SU-DHL-6 (cell line): ENCODE results near the gene TMEM154.

Experiments
- H2AFZ ChIP-seq: fragments of 200-600 bp; sonication (generic); 2 replicates; pipeline ENCODE4 v1.6.1; 2014; ENCODE audit warnings: low read depth, mild to moderate bottlenecking, moderate library complexity, mixed read lengths, antibody characterized with exemption, low read length; ENCODE audit not compliant: severe bottlenecking
- H3F3A ChIP-seq: fragments of 200-600 bp; shearing (Covaris generic); 2 replicates; pipeline ENCODE4 v1.6.0; 2016; ENCODE audit warnings: antibody characterized with exemption, mild to moderate bottlenecking; ENCODE audit not compliant: insufficient read depth
- H3K27ac ChIP-seq: fragments of 200-600 bp; sonication (generic); 2 replicates; pipeline ENCODE4 v1.5.1; 2016; ENCODE audit warnings: low read depth, mild to moderate bottlenecking, low read length, moderate library complexity, mixed read lengths
- H3K27me3 ChIP-seq: fragments of 200-600 bp; sonication (generic), shearing (Covaris generic); 2 replicates; pipeline ENCODE4 v1.6.0; 2014; ENCODE audit warnings: mild to moderate bottlenecking, low read length
- H3K36me3 ChIP-seq: fragments of 200-600 bp; sonication (generic); 2 replicates; pipeline ENCODE4 v1.6.1; 2014; ENCODE audit warnings: mild to moderate bottlenecking, low read length, mixed read lengths
- H3K4me2 ChIP-seq: fragments of 300-600, 200-600 bp; shearing (Covaris generic), sonication (generic); 2 replicates; pipeline ENCODE4 v1.6.0; 2014; ENCODE audit warnings: low read length, low read depth, mild to moderate bottlenecking; ENCODE audit not compliant: poor library complexity, severe bottlenecking
- H3K4me3 ChIP-seq: fragments of 200-600 bp; sonication (generic); 2 replicates; pipeline ENCODE4 v1.5.1; 2014; ENCODE audit warnings: antibody characterized with exemption, low read length, mild to moderate bottlenecking, mixed read lengths; ENCODE audit not compliant: insufficient read depth, poor library complexity, severe bottlenecking
- H3K79me2 ChIP-seq: fragments of 200-600 bp; sonication (generic); 2 replicates; pipeline ENCODE4 v1.6.1; 2014; ENCODE audit warnings: mild to moderate bottlenecking, low read length, moderate library complexity; ENCODE audit not compliant: insufficient read depth
- H3K9ac ChIP-seq: fragments of 200-600 bp; sonication (generic); 2 replicates; pipeline ENCODE4 v1.7.0; 2014; ENCODE audit warnings: mild to moderate bottlenecking, low read length
- H3K9me2 ChIP-seq: fragments of 200-600 bp; sonication (generic); replicated peaks from 2 replicates; pipeline ENCODE4 v1.6.1; 2014; ENCODE audit warnings: low read length; ENCODE audit not compliant: insufficient read depth
- H3K9me3 ChIP-seq: fragments of 200-600 bp; sonication (generic); 2 replicates; pipeline ENCODE4 v1.6.1; 2014; ENCODE audit warnings: low read length, mixed read lengths; ENCODE audit not compliant: insufficient read depth
- H4K20me1 ChIP-seq: fragments of 200-600 bp; sonication (generic); 2 replicates; pipeline ENCODE4 v1.6.1; 2014; ENCODE audit warnings: low read depth, mild to moderate bottlenecking, antibody characterized with exemption, low read length, moderate library complexity, mixed read lengths
- EZH2phosphoT487 ChIP-seq: fragments of 200-600 bp; sonication (generic), shearing (Covaris generic); conservative IDR thresholded peaks from 2 replicates; pipeline ENCODE4 v1.6.1; 2018; ENCODE audit warnings: mild to moderate bottlenecking, antibody characterized with exemption, low read length, moderate library complexity, mixed read lengths
- TF ChIP-seq, protein P1 (sequence below): fragments of 200-600 bp; sonication (generic); IDR thresholded peaks from one replicate; pipeline ENCODE4 v1.5.1; 2017; ENCODE audit warnings: antibody characterized with exemption, mild to moderate bottlenecking, low read length, moderate library complexity; ENCODE audit not compliant: insufficient read depth, poor library complexity, severe bottlenecking

Gene TMEM154

DNA sequence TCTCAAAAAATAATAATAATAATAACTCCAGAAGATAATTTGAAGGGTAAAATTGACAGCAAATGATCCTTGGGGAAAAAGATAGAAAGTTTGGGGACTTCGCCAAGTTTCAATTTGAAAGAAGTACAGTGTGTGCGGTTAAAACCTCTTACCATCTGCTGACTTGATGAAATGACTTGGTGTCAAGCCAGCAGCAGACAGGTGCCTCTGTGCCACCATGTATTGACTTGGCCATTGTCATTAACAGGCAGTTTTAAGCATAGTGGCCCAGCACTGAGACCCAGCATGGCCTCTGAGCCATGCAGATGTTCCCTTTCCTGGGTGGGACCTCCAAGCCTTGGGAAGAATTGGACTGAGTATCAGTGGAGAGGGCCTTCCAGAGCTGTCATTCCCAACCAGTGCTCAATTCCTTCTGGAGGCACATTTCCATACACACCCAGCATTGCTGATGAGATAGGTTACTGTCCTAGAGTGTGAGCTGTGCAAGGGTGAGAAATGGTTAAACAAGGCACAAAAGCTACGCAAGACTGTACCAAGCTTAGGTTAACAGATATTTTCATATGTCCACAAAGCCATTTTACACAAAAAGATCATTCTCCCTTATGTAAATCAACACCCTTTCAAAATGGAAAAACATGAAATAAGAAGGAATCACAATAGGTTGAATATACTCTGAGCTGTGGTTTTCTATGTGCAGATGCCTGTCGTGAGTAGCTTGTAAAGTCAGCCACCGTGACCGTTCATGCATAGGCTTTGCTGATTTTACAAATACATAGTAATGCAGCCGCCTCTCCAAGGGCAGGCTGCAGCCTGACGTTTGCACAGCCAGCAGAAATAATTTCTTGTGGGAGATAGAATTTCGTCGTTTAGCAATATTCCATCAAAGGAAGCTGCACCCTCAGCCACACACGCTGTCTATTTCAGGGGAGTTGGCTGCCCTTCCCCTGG, 84.5 kb downstream of the TMEM154 start:
- H3K27ac ChIP-seq, result no peak overlapping the region
- H3K36me3 ChIP-seq, result no peaks in the 10 kb centered on the region
- no peaks in the 10 kb centered on the region for H3K79me2 ChIP-seq
- no peak overlapping the region for H3K4me3 ChIP-seq
- H3K27me3 ChIP-seq, result no peaks in the 10 kb centered on the region
- no peaks in the 10 kb centered on the region for H3K9me3 ChIP-seq
- no peaks in the 10 kb centered on the region for H3F3A ChIP-seq
- no peak overlapping the region for H2AFZ ChIP-seq
- H4K20me1 ChIP-seq, result no peaks in the 10 kb centered on the region
- peak overlapping the region; percentile 23 for H3K4me2 ChIP-seq
- TF ChIP-seq, protein P1, sequence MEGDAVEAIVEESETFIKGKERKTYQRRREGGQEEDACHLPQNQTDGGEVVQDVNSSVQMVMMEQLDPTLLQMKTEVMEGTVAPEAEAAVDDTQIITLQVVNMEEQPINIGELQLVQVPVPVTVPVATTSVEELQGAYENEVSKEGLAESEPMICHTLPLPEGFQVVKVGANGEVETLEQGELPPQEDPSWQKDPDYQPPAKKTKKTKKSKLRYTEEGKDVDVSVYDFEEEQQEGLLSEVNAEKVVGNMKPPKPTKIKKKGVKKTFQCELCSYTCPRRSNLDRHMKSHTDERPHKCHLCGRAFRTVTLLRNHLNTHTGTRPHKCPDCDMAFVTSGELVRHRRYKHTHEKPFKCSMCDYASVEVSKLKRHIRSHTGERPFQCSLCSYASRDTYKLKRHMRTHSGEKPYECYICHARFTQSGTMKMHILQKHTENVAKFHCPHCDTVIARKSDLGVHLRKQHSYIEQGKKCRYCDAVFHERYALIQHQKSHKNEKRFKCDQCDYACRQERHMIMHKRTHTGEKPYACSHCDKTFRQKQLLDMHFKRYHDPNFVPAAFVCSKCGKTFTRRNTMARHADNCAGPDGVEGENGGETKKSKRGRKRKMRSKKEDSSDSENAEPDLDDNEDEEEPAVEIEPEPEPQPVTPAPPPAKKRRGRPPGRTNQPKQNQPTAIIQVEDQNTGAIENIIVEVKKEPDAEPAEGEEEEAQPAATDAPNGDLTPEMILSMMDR, result no peak
- TF ChIP-seq EZH2phosphoT487, result no peak
- no peaks in the 10 kb centered on the region for H3K9me2 ChIP-seq
- H3K9ac ChIP-seq, result peak overlapping the region; percentile 4; the same call in 1 of the 2 replicates

DNA sequence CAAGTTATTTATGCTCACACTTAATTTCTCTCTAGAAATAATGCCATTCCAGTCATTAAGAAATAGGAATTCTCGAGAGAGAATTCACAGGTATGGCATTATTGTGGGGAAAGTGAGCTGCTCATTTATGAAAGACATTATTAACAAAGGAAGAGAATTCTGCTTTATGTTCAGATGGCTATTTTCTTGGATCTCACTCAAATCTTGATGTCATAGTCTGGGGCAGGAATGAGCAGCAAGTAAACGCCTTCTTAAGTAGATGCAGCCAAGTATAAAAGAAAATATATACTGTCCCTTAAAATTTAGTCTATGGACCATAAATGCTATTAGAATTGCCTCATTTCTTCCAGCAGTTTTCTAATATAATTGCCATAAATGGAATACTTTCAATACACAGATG, 85.7 kb downstream of the TMEM154 start:
- Histone ChIP-seq H3K9me2 (no peaks in the 10 kb centered on the region), H2AFZ (no peak overlapping the region), H3K27ac (no peak overlapping the region), H3K4me2 (no peak overlapping the region), H3F3A (no peaks in the 10 kb centered on the region), H3K36me3 (no peaks in the 10 kb centered on the region), H3K9me3 (no peaks in the 10 kb centered on the region), H3K4me3 (no peak overlapping the region), H3K9ac (no peak overlapping the region), H3K79me2 (no peaks in the 10 kb centered on the region), H4K20me1 (no peaks in the 10 kb centered on the region), H3K27me3 (no peaks in the 10 kb centered on the region)
- TF ChIP-seq EZH2phosphoT487, result no peak
- TF ChIP-seq, protein P1, result no peak

GRCh38 chr4:152591876-152592275, 87.9 kb downstream of the TMEM154 start:
- no peak overlapping the region for H2AFZ ChIP-seq
- H3K9ac ChIP-seq, result no peak overlapping the region
- no peak overlapping the region for H3K4me3 ChIP-seq

More at GRCh38 chr4:152591876-152592275, 87.9 kb downstream of the TMEM154 start:
- Histone ChIP-seq H3K27ac (no peak overlapping the region), H3K79me2 (no peaks in the 10 kb centered on the region), H3K36me3 (no peaks in the 10 kb centered on the region), H3K9me2 (no peaks in the 10 kb centered on the region), H3F3A (no peaks in the 10 kb centered on the region), H3K9me3 (no peaks in the 10 kb centered on the region), H4K20me1 (no peaks in the 10 kb centered on the region), H3K27me3 (no peaks in the 10 kb centered on the region), H3K4me2 (no peak overlapping the region)
- TF ChIP-seq, protein P1, result no peak
- TF ChIP-seq EZH2phosphoT487, result no peak
